Brain microvascular endothelial cell (primary cell): Measurements from ENCODE around the gene RAB18.
"Not testable (repeated sequence)": the region's sequence is repeated elsewhere in the genome, so short reads cannot be mapped to it uniquely, and the experiment has no call there.

Experiments
- DNase-seq: peaks from one replicate; pipeline ENCODE4 v3.0.0-alpha.2; 2020
- H3K27ac ChIP-seq: fragments of 250-450 bp; sonication (Bioruptor Pico); 2 replicates; pipeline ENCODE4 v1.5.1; 2020; ENCODE audit warnings: mild to moderate bottlenecking, moderate library complexity
- H3K27me3 ChIP-seq: fragments of 250-450 bp; sonication (Bioruptor Pico); replicated peaks from 2 replicates; pipeline ENCODE4 v1.5.1; 2020; ENCODE audit warnings: mild to moderate bottlenecking
- H3K36me3 ChIP-seq: fragments of 250-450 bp; sonication (Bioruptor Pico); replicated peaks from 2 replicates; pipeline ENCODE4 v1.5.1; 2020; ENCODE audit warnings: mild to moderate bottlenecking
- H3K4me3 ChIP-seq: 2 replicates; pipeline ENCODE4 v1.5.1; 2011; ENCODE audit warnings: low read depth, mild to moderate bottlenecking, control low read depth, low read length, moderate library complexity
- in situ Hi-C: cut with HindIII; loops from 2 replicates; pipeline ENCODE4 v1.10.0; 2017; ENCODE audit warnings: low sequenced_read_pairs, low pct_ligation_motif_present
- TF ChIP-seq, protein P1 (sequence below): IDR thresholded peaks from 2 replicates; pipeline ENCODE4 v1.5.1; 2011; ENCODE audit warnings: low read depth, mild to moderate bottlenecking, moderate library complexity, low read length, control low read depth, inconsistent platforms; ENCODE audit errors: missing control alignments

The RAB18 gene

DNA sequence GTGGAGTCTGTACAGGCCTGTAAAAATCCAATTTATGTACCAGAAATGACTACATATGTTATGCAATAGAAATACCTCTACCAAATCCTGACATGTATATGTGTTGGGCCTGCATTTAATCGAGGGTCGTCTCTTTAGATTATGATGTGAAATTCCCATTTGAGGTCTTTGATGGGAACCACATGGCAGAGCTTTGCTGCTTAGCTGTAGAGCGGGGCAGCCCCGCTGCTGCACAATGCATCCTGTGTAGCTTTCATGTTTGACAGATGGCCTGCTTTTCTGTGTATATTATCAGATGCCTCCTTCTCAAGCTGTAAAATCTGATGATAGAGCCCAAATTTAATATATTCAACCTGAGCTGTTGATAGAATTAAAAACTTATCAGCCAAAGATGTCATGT is 65.8 kb downstream of the RAB18 start:
- Histone ChIP-seq H3K27me3 (no peaks in the 10 kb centered on the region), H3K36me3 (no peaks in the 10 kb centered on the region), H3K4me3 (no peak overlapping the region), H3K27ac (no peak overlapping the region)
- in situ Hi-C loops, result no loop called here
- no peak for DNase-seq
- TF ChIP-seq, protein P1, sequence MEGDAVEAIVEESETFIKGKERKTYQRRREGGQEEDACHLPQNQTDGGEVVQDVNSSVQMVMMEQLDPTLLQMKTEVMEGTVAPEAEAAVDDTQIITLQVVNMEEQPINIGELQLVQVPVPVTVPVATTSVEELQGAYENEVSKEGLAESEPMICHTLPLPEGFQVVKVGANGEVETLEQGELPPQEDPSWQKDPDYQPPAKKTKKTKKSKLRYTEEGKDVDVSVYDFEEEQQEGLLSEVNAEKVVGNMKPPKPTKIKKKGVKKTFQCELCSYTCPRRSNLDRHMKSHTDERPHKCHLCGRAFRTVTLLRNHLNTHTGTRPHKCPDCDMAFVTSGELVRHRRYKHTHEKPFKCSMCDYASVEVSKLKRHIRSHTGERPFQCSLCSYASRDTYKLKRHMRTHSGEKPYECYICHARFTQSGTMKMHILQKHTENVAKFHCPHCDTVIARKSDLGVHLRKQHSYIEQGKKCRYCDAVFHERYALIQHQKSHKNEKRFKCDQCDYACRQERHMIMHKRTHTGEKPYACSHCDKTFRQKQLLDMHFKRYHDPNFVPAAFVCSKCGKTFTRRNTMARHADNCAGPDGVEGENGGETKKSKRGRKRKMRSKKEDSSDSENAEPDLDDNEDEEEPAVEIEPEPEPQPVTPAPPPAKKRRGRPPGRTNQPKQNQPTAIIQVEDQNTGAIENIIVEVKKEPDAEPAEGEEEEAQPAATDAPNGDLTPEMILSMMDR, result no peak

DNA sequence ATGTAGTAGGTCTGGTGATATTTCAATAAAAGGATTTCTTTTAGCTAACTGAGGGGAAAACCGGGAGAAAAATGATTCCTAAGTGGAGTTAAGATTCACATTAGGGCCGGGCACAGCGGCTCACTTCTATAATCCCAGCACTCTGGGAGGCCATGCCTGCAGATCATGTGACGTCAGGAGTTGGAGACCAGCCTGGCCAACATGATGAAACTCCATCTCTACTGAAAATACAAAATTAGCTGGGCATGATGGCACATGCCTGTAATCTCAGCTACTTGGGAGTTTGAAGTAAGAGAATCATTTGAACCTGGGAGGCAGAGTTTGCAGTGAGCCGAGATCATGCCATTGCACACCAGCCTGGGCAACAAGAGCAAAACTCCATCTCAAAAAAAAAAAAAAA is 72.9 kb downstream of the RAB18 start:
- DNase-seq, H3K27me3 ChIP-seq, H3K4me3 ChIP-seq, H3K27ac ChIP-seq, H3K36me3 ChIP-seq, in situ Hi-C loops: not testable (repeated sequence)

DNA sequence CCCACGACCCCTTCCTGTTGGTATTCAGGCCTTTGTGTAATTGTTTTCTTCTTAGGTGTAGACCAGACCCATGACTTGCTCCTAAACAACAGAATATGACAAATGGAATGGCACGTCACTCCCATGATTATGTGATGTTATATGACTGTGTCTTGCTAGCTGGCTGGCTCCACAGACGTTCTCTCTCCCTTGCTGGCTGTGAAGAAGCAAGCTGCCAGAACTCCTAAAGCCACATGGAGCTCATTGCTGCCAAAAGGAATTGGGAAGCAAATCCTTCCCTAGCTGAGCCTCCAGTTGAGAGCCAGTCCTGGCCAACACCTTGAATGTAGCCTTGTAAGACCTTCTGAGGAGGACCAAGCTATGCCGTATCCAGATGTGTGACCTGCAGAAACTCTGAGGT is 74.2 kb downstream of the RAB18 start:
- DNase-seq, result no peak
- in situ Hi-C loops, result no loop called here
- Histone ChIP-seq H3K27me3 (no peaks in the 10 kb centered on the region), H3K36me3 (no peaks in the 10 kb centered on the region), H3K4me3 (no peak overlapping the region), H3K27ac (no peak overlapping the region)
- TF ChIP-seq, protein P1, result no peak

DNA sequence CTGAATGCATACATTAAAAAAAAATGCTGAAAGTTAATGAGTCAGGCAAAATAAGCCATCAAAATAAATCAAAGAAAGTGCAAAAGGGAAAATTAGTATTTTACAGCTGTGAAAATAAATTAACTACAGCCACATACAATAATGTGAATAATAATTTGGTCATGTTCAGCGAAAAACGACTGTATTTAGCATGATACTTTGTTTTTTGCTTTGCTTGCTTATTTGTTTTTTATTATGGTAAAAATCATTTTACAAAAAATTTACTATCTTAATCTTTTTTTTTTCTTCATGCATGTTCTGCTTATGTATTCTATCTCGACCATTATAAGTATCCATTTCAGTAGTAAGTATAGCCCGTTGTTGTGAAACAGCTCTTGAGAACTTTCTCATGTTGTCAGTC is 77.1 kb downstream of the RAB18 start:
- Histone ChIP-seq H3K4me3 (no peak overlapping the region), H3K36me3 (no peaks in the 10 kb centered on the region), H3K27ac (no peak overlapping the region), H3K27me3 (no peaks in the 10 kb centered on the region)
- DNase-seq, result no peak
- in situ Hi-C loops, result no loop called here
- TF ChIP-seq, protein P1, result no peak

DNA sequence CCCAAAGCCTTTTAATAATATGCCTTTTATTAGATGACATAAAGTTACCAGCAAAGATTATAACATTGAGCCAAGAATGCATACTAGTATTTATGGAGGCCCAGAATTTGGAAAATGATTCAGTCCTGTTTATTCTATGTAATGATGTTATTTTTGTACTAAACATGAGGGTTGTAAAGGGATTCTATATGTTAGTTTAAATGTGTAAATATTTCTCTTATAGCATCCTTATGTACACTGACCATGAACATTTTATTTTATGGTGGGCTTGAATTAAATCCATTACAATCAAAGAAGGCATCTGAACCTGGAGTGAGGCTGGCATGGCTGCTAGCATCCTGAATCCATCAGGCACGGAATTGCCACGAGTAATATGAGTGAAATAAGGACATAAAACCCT is 80.2 kb downstream of the RAB18 start:
- Histone ChIP-seq H3K27me3 (no peaks in the 10 kb centered on the region), H3K4me3 (no peak overlapping the region), H3K36me3 (no peaks in the 10 kb centered on the region), H3K27ac (no peak overlapping the region)
- in situ Hi-C loops, result no loop called here
- no peak for DNase-seq
- TF ChIP-seq, protein P1, result no peak
